SU-DHL-6 (cell line): ENCODE measurements around the gene PPM1H.

Experiments
- H2AFZ ChIP-seq: fragments of 200-600 bp; sonication (generic); 2 replicates; pipeline ENCODE4 v1.6.1; 2014; ENCODE audit warnings: low read depth, mild to moderate bottlenecking, moderate library complexity, mixed read lengths, antibody characterized with exemption, low read length; ENCODE audit not compliant: severe bottlenecking
- H3F3A ChIP-seq: fragments of 200-600 bp; shearing (Covaris generic); 2 replicates; pipeline ENCODE4 v1.6.0; 2016; ENCODE audit warnings: antibody characterized with exemption, mild to moderate bottlenecking; ENCODE audit not compliant: insufficient read depth
- H3K27ac ChIP-seq: fragments of 200-600 bp; sonication (generic); 2 replicates; pipeline ENCODE4 v1.5.1; 2016; ENCODE audit warnings: low read depth, mild to moderate bottlenecking, low read length, moderate library complexity, mixed read lengths
- H3K27me3 ChIP-seq: fragments of 200-600 bp; sonication (generic), shearing (Covaris generic); 2 replicates; pipeline ENCODE4 v1.6.0; 2014; ENCODE audit warnings: mild to moderate bottlenecking, low read length
- H3K36me3 ChIP-seq: fragments of 200-600 bp; sonication (generic); 2 replicates; pipeline ENCODE4 v1.6.1; 2014; ENCODE audit warnings: mild to moderate bottlenecking, low read length, mixed read lengths
- H3K4me2 ChIP-seq: fragments of 300-600, 200-600 bp; shearing (Covaris generic), sonication (generic); 2 replicates; pipeline ENCODE4 v1.6.0; 2014; ENCODE audit warnings: low read length, low read depth, mild to moderate bottlenecking; ENCODE audit not compliant: poor library complexity, severe bottlenecking
- H3K4me3 ChIP-seq: fragments of 200-600 bp; sonication (generic); 2 replicates; pipeline ENCODE4 v1.5.1; 2014; ENCODE audit warnings: antibody characterized with exemption, low read length, mild to moderate bottlenecking, mixed read lengths; ENCODE audit not compliant: insufficient read depth, poor library complexity, severe bottlenecking
- H3K79me2 ChIP-seq: fragments of 200-600 bp; sonication (generic); 2 replicates; pipeline ENCODE4 v1.6.1; 2014; ENCODE audit warnings: mild to moderate bottlenecking, low read length, moderate library complexity; ENCODE audit not compliant: insufficient read depth
- H3K9ac ChIP-seq: fragments of 200-600 bp; sonication (generic); 2 replicates; pipeline ENCODE4 v1.7.0; 2014; ENCODE audit warnings: mild to moderate bottlenecking, low read length
- H3K9me2 ChIP-seq: fragments of 200-600 bp; sonication (generic); replicated peaks from 2 replicates; pipeline ENCODE4 v1.6.1; 2014; ENCODE audit warnings: low read length; ENCODE audit not compliant: insufficient read depth
- H3K9me3 ChIP-seq: fragments of 200-600 bp; sonication (generic); 2 replicates; pipeline ENCODE4 v1.6.1; 2014; ENCODE audit warnings: low read length, mixed read lengths; ENCODE audit not compliant: insufficient read depth
- H4K20me1 ChIP-seq: fragments of 200-600 bp; sonication (generic); 2 replicates; pipeline ENCODE4 v1.6.1; 2014; ENCODE audit warnings: low read depth, mild to moderate bottlenecking, antibody characterized with exemption, low read length, moderate library complexity, mixed read lengths
- CTCF ChIP-seq: fragments of 200-600 bp; sonication (generic); IDR thresholded peaks from one replicate; pipeline ENCODE4 v1.5.1; 2017; ENCODE audit warnings: antibody characterized with exemption, mild to moderate bottlenecking, low read length, moderate library complexity; ENCODE audit not compliant: insufficient read depth, poor library complexity, severe bottlenecking
- EZH2phosphoT487 ChIP-seq: fragments of 200-600 bp; sonication (generic), shearing (Covaris generic); conservative IDR thresholded peaks from 2 replicates; pipeline ENCODE4 v1.6.1; 2018; ENCODE audit warnings: mild to moderate bottlenecking, antibody characterized with exemption, low read length, moderate library complexity, mixed read lengths

Gene PPM1H

GRCh38 chr12:62789851-62790250, 145.1 kb downstream of the PPM1H start:
- TF ChIP-seq EZH2phosphoT487 (no peak), CTCF (no peak)
- H3K4me3 ChIP-seq, result no peak overlapping the region
- no peak overlapping the region for H2AFZ ChIP-seq
- no peak overlapping the region for H3K27ac ChIP-seq
- no peak overlapping the region for H3K4me2 ChIP-seq
- no peaks in the 10 kb centered on the region for H3K9me3 ChIP-seq
- no peaks in the 10 kb centered on the region for H3K79me2 ChIP-seq
- no peaks in the 10 kb centered on the region for H3F3A ChIP-seq
- H3K27me3 ChIP-seq, result no peaks in the 10 kb centered on the region
- H3K9me2 ChIP-seq, result no peaks in the 10 kb centered on the region
- H3K9ac ChIP-seq, result no peak overlapping the region
- no peaks in the 10 kb centered on the region for H4K20me1 ChIP-seq
- H3K36me3 ChIP-seq, result no peaks in the 10 kb centered on the region

GRCh38 chr12:62787611-62788010, 147.3 kb downstream of the PPM1H start:
- Histone ChIP-seq H3K9me2 (no peaks in the 10 kb centered on the region), H3K9me3 (no peaks in the 10 kb centered on the region), H3K79me2 (no peaks in the 10 kb centered on the region), H2AFZ (no peak overlapping the region), H3K4me2 (no peak overlapping the region), H3F3A (no peaks in the 10 kb centered on the region), H3K27ac (no peak overlapping the region), H3K27me3 (no peaks in the 10 kb centered on the region), H3K9ac (no peak overlapping the region), H3K4me3 (no peak overlapping the region), H4K20me1 (no peaks in the 10 kb centered on the region), H3K36me3 (no peaks in the 10 kb centered on the region)
- TF ChIP-seq EZH2phosphoT487, result no peak
- no peak for TF ChIP-seq CTCF

- H3K9ac ChIP-seq, result no peak overlapping the region
- H3K27me3 ChIP-seq, result no peaks in the 10 kb centered on the region
- no peaks in the 10 kb centered on the region for H4K20me1 ChIP-seq
- no peaks in the 10 kb centered on the region for H3K9me3 ChIP-seq
- H3K27ac ChIP-seq, result no peak overlapping the region
- no peak overlapping the region for H3K4me3 ChIP-seq
- no peaks in the 10 kb centered on the region for H3K79me2 ChIP-seq
- no peaks in the 10 kb centered on the region for H3F3A ChIP-seq
- TF ChIP-seq EZH2phosphoT487 (no peak), CTCF (no peak)
- no peak overlapping the region for H2AFZ ChIP-seq
- no peaks in the 10 kb centered on the region for H3K36me3 ChIP-seq
- no peak overlapping the region for H3K4me2 ChIP-seq
- no peaks in the 10 kb centered on the region for H3K9me2 ChIP-seq
Observed at GRCh38 chr12:62787023-62787422, 147.9 kb downstream of the PPM1H start.
